Activated CD4-positive, alpha-beta memory T cell treated with anti-CD3 and anti-CD28 coated beads for 36 hours (primary cell): ENCODE data around the gene PTGDR2. TPM values are rescaled to one million over a fixed set of nuclear protein-coding genes. Genes with fewer than 3 reads are reported as not detected.

Source experiments
- CTCF ChIA-PET: fragments of 350-600 bp; sonication (Branson Sonifier 250); formaldehyde crosslinking; loops from one replicate; lab custom pipeline; 2021; ENCODE audit warnings: antibody characterized with exemption, inconsistent platforms; lab: Charles Lee
- POLR2A ChIA-PET: fragments of 350-600 bp; sonication (Branson Sonifier 250); formaldehyde crosslinking; loops from one replicate; lab custom pipeline; 2021; ENCODE audit warnings: antibody characterized with exemption; lab: Charles Lee
- DNase-seq: peaks from one replicate; pipeline ENCODE4 v3.0.0-alpha.2; 2020
- H3K27ac Mint-ChIP-seq: one replicate; pipeline ENCODE4 v1.8.0; 2021; ENCODE audit warnings: mixed read lengths
- H3K27me3 Mint-ChIP-seq: one replicate; pipeline ENCODE4 v1.8.0; 2021; ENCODE audit warnings: mixed read lengths
- H3K36me3 Mint-ChIP-seq: one replicate; pipeline ENCODE4 v1.8.0; 2021; ENCODE audit warnings: mixed read lengths
- H3K4me1 Mint-ChIP-seq: one replicate; pipeline ENCODE4 v1.8.0; 2021; ENCODE audit warnings: low read depth, mixed read lengths
- H3K4me3 Mint-ChIP-seq: one replicate; pipeline ENCODE4 v1.8.0; 2021; ENCODE audit warnings: mild to moderate bottlenecking, mixed read lengths
- H3K9me3 Mint-ChIP-seq: one replicate; pipeline ENCODE4 v1.8.0; 2021; ENCODE audit warnings: mixed read lengths
- intact Hi-C: fragments of 100-400 bp; cut with micrococcal nuclease; formaldehyde crosslinking; loops from one replicate; pipeline ENCODE4 v1.15.1; 2023
- total RNA-seq, 2 experiments: library from RNA; stranded (reverse); gene quantifications; one replicate each; pipeline ENCODE4 v1.2.3, GENCODE V29; 2021

The PTGDR2 gene
- total RNA-seq, 2 experiments from 2014 or later: 0.33 to 0.36 TPM

DNA sequence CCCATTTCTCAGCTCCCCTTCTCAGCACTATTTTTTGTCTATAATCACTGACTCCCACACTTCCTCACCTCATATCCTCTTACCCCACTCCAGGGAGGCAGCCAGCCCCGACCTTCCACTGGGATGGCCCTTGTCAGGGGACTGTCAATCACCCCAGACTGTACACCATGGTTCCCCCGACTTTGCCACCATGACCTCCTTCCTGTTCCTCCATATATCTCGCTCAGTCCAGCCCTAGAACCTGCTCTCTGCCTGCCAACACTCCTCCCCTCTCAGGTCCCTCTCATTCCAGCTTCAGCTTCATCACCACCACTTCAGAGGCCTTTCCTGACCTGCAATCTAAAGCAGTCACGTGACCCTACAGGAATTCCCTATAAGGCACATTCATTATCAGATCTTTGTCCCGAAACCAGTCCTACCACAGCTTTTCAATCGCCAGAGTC, 34.1 kb upstream of the PTGDR2 start:
- Mint-ChIP-seq H3K9me3 (no peaks in the 10 kb centered on the region), H3K4me1 (no peaks in the 10 kb centered on the region), H3K27me3 (no peaks in the 10 kb centered on the region), H3K27ac (no peak overlapping the region), H3K36me3 (peaks cover 43% of the 10 kb centered on the region), H3K4me3 (no peak overlapping the region)
- CTCF ChIA-PET: interaction anchor here (0.7 to 3.6 kb wide), 4 partner anchors 9 to 73 kb away, joined by 3 to 24 read pairs (median 10); no protein-coding TSS in a partner anchor
- intact Hi-C loops: no loop called here
- POLR2A ChIA-PET: interaction anchor here (1.3 kb wide), 1 partner anchor 12 kb away, joined by 4 read pairs; no protein-coding TSS in a partner anchor
- DNase-seq: no peak

DNA sequence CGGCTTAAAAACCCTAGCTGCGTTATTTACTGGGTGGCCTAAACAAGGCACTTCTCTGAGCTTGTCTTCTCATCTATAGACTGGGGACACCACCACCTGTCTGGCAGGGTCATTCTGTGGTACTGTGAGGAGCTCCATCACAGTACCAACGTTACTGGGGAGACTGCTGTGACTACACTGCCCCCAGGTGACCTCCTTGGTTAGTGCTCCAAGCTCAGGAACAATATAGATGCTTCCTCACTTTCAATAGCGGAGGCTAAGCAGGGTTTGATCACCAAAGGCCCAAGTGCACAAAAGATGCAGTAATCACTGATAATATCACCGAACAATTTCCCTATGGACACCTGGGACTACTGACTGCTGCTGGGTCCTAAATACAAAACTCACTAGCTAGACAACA, 31.8 kb upstream of the PTGDR2 start:
- ChIA-PET POLR2A (interaction anchor here (1.2 kb wide), 1 partner anchor 15 kb away, joined by 5 read pairs; no protein-coding TSS in a partner anchor), CTCF (interaction anchor here (0.9 to 2.9 kb wide), 16 partner anchors 9 to 112 kb away, joined by 3 to 100 read pairs (median 6); partner anchors contain the start of gene PRPF19)
- intact Hi-C loops: loop anchor here (1.0 kb wide), 1 partner anchor 56 kb away; no protein-coding TSS in a partner anchor
- no peak overlapping the region for H3K27ac Mint-ChIP-seq
- H3K4me3 Mint-ChIP-seq: no peak overlapping the region
- peak; percentile 47 for DNase-seq
- no peaks in the 10 kb centered on the region for H3K27me3 Mint-ChIP-seq
- H3K36me3 Mint-ChIP-seq: peaks cover 40% of the 10 kb centered on the region
- H3K9me3 Mint-ChIP-seq: no peaks in the 10 kb centered on the region
- no peaks in the 10 kb centered on the region for H3K4me1 Mint-ChIP-seq

DNA sequence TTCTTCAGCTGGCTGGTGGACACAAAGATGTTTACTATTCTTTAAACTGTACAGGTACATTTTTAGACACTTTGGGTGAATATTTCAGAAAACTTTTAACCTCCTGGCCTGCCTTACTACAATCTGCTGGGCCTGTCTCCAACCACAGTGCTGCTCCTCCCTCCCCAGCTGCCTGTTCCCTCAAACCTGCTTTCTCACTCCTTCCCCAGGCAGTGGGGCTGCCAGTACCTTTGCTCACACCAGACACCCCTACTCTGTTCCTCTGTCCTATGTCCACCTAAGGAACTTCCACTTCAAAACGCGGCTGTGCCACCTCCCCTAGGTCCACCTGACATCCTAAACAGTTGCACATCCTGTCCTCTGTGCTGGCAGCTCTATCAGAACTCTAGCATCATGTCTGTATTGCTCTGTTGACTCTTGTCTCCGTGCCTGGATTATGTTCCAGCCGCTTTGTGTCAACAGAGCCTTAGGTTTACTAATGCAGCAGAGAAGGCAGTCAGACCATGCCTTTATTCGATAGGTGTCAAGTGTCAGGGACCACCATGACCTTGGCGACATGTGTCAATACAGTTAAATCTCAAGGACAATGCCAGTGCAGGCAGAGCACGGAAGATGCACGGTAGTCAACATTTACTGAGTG, 25.0 kb upstream of the PTGDR2 start:
- no peak for DNase-seq
- H3K9me3 Mint-ChIP-seq: no peaks in the 10 kb centered on the region
- no peak overlapping the region for H3K27ac Mint-ChIP-seq
- H3K4me3 Mint-ChIP-seq: no peak overlapping the region
- H3K4me1 Mint-ChIP-seq: no peaks in the 10 kb centered on the region
- H3K36me3 Mint-ChIP-seq: peaks cover 40% of the 10 kb centered on the region
- POLR2A ChIA-PET: no interaction called here
- no peaks in the 10 kb centered on the region for H3K27me3 Mint-ChIP-seq
- intact Hi-C loops: no loop called here
- CTCF ChIA-PET: interaction anchor here (1.2 to 1.4 kb wide), 2 partner anchors 19 to 50 kb away, joined by 3 read pairs; no protein-coding TSS in a partner anchor

DNA sequence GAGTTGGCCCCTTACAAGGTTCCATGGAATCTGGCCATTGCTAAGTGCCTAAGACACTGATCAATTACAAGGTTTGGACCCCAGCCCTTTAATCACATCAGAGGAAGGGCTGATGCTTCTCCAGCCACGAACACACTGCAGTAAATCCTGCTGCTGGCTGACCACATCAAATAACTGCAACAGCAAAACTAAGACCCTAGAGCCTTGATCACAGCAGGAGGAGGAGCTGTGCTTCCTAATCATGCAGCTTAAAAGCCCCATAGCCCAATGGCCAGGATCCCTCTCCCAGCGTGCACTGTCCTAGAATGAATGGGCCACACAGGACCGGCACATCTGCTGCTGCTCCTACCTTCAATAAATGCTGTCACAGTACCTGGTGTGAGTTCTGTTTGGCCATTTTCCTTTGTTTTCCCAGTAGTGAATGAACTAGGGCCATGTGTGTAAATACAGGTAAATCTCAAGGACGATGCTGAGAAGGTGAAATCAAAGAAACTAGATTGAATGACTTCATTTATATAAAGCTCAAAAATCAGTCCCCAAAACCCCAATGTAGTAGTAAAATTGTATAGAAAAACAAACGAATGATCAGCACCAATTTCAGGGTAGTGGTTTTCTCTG, 24.3 kb upstream of the PTGDR2 start:
- CTCF ChIA-PET: interaction anchor here (1.2 to 1.4 kb wide), 2 partner anchors 19 to 49 kb away, joined by 3 read pairs; no protein-coding TSS in a partner anchor

DNA sequence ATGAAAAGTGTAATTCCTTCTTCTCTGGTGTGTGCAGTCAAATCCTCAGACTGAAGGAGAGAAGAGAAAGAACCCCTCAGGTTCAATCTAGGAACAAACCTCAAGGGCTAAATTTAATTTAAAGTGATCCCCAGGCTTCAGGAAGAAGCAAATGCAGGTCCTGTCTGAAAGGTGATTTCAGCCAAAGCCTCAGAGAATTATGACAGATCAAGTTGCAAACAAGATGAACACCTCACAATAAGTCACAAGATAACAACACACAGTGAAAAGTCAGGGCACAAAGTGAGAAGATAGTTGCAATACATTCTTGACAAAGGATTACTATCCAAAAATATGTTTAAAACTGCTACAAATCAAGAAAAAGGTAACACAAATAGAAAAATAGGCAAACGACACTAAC, 23.4 kb upstream of the PTGDR2 start:
- Mint-ChIP-seq H3K4me3 (no peak overlapping the region), H3K4me1 (no peaks in the 10 kb centered on the region), H3K9me3 (no peaks in the 10 kb centered on the region), H3K27me3 (no peaks in the 10 kb centered on the region), H3K27ac (no peak overlapping the region), H3K36me3 (peaks cover 32% of the 10 kb centered on the region)
- POLR2A ChIA-PET: no interaction called here
- CTCF ChIA-PET: no interaction called here
- DNase-seq: no peak
- intact Hi-C loops: no loop called here

More for the DNA sequence above, 24.3 kb upstream of the PTGDR2 start:
- Mint-ChIP-seq H3K36me3 (peaks cover 34% of the 10 kb centered on the region), H3K4me1 (no peaks in the 10 kb centered on the region), H3K27ac (no peak overlapping the region), H3K27me3 (no peaks in the 10 kb centered on the region), H3K9me3 (no peaks in the 10 kb centered on the region), H3K4me3 (no peak overlapping the region)
- intact Hi-C loops: no loop called here
- no peak for DNase-seq
- POLR2A ChIA-PET: no interaction called here

DNA sequence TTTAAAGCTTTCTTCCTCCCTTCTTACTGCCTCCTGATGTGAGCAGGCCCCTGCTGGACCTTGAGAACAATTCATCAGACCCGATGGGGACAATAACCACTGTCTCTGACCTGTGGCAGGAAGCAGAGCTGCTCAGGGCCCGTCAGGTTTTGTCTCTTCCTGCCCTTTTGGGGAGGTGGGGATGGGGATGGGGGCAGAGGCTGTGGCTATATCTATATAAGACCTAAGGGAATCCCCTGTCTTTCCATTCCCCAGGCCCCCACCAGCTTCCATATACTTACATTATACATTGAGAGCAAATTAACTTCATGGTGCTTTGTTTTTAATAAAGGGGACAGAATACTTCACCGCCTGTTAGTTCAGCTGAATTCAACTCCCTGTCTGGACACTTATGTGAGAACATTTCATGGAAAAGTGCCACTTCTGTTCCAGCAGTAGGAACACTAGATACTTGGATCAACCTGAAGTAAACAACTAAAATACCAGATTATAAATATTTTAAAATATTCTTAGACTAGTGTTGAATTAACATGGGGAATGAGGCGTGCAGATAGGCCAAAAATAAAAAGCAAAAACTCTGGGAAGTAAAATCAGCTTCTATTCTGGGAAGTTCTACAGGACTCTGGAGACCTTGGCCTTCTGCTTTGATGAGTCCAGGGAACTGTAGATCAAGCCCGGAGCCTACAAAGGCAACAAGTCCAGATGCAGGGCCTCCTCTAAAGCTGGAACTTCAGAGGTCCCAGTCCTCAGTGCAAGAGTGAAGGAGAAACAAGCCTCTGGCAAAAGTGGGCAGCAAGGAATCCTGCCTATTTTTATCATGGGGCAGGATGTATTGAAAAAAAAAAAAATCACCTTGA, 22.7 kb upstream of the PTGDR2 start:
- intact Hi-C loops: no loop called here
- H3K27me3 Mint-ChIP-seq: no peaks in the 10 kb centered on the region
- ChIA-PET CTCF (interaction anchor here (1.0 kb wide), 1 partner anchor 21 kb away, joined by 3 read pairs; no protein-coding TSS in a partner anchor), POLR2A (no interaction called here)
- no peak overlapping the region for H3K4me3 Mint-ChIP-seq
- H3K36me3 Mint-ChIP-seq: peaks cover 27% of the 10 kb centered on the region
- H3K27ac Mint-ChIP-seq: no peak overlapping the region
- DNase-seq: no peak
- no peaks in the 10 kb centered on the region for H3K9me3 Mint-ChIP-seq
- no peaks in the 10 kb centered on the region for H3K4me1 Mint-ChIP-seq

DNA sequence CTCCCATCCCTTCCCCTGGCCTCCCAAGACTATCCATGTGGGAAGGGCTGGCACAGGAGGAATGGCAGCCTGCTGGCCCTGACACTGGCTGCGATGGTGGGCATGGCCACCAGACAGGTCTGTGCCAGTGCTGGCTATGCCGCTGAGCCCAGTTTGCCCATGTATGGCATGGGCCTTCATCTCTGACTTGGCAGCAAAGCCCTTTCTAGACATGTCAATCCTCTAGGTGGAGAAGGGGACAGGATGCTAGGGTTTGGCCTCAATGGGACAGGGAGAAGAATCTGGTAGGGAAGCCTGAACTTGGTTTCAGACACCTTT, 20.4 kb upstream of the PTGDR2 start:
- ChIA-PET POLR2A (no interaction called here), CTCF (interaction anchor here (2.1 to 4.4 kb wide), 2 partner anchors 23 to 45 kb away, joined by 8 to 15 read pairs; no protein-coding TSS in a partner anchor)
- peaks cover 5% of the 10 kb centered on the region for H3K4me1 Mint-ChIP-seq
- DNase-seq: no peak
- H3K36me3 Mint-ChIP-seq: peaks cover 23% of the 10 kb centered on the region
- H3K27me3 Mint-ChIP-seq: no peaks in the 10 kb centered on the region
- H3K9me3 Mint-ChIP-seq: no peaks in the 10 kb centered on the region
- intact Hi-C loops: no loop called here
- H3K4me3 Mint-ChIP-seq: no peak overlapping the region
- H3K27ac Mint-ChIP-seq: no peak overlapping the region

DNA sequence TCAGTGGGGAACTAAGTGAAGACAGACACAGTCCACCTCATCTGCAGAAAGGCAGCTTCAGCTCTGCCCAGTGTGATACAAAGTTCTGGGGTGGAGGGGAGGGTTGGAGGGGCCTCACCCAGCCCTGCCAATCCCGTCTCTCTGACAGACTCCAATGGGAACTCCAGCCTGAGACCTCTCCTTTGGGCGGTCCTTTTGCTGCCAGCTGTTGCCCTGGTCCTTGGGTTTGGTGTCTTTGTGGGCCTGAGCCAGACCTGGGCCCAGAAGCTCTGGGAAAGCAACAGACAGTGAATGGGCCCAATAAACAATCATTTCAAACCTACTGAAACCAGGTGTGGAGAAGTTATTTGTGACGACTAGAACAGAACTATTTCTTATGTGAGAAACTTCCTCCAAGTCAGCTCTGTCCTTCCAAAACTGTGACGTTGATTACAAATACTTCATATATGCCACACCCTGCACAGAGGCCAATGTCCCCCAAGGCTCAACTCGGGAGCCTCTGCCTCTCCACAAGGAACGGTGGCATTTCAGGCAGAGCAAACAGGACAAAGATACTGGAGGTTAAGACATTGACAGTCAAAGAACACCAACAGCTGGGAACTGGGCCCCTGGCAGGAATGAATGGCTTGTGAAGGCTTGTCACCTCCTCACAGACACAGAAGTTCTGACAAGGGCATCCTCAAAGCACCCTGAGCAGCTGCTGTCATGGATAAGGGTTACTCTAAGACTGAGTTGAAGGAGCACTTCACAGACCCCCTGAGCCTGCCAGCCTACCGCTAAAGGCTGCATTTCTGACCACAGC, 19.8 kb upstream of the PTGDR2 start:
- H3K36me3 Mint-ChIP-seq: peaks cover 17% of the 10 kb centered on the region
- H3K27me3 Mint-ChIP-seq: no peaks in the 10 kb centered on the region
- peaks cover 5% of the 10 kb centered on the region for H3K4me1 Mint-ChIP-seq
- intact Hi-C loops: no loop called here
- no peak for DNase-seq
- ChIA-PET CTCF (interaction anchor here (0.8 to 4.4 kb wide), 4 partner anchors 24 to 116 kb away, joined by 3 to 15 read pairs (median 6); no protein-coding TSS in a partner anchor), POLR2A (no interaction called here)
- H3K9me3 Mint-ChIP-seq: no peaks in the 10 kb centered on the region
- H3K4me3 Mint-ChIP-seq: no peak overlapping the region
- H3K27ac Mint-ChIP-seq: no peak overlapping the region

DNA sequence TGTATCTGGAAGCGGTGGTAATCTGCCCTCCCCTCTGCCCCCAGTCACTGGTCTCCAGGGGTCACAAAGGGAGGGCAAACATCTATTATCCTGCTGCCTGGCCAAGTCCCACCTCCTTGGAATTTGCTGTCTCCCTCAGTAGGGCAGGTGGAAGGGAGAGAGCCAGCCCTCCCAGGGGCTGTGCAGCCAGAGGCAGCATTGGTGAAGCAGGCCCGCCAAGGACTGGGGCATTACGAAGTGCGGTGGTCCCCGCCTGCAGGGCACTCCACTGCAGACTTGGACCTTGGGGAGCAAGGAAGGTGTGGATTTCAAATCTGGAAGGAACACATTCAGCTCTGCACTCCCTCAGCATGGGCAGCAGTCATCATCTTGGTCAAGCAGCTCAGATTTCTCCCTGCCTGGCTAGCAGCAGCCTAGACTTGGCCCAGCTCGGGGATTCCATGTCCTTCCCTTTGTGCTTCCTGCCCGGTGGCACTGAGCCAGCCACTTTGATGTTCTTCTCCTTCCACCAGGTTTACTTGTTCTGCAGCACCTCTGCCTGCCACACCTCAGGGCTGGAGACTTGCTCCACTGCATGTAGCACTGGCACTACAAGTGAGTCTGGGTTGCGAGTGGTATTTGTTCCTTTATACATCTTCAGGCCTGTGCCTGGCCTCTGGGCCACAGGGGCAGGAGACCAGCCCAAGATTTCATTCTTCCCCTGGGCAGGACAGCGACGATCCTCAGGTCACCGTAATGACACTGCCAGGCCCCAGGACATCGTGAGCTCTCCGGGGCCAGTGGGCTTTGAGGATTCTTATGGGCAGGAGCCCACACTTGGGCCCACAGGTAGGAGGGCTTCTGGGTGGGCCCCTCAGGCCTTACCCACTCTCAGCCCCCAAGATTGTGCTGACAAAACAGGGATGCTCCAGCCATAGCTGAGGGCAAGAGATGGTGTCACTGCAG, 18.9 kb upstream of the PTGDR2 start:
- intact Hi-C loops: no loop called here
- CTCF ChIA-PET: interaction anchor here (0.8 to 4.4 kb wide), 3 partner anchors 44 to 117 kb away, joined by 3 to 15 read pairs (median 4); no protein-coding TSS in a partner anchor
- DNase-seq: no peak

DNA sequence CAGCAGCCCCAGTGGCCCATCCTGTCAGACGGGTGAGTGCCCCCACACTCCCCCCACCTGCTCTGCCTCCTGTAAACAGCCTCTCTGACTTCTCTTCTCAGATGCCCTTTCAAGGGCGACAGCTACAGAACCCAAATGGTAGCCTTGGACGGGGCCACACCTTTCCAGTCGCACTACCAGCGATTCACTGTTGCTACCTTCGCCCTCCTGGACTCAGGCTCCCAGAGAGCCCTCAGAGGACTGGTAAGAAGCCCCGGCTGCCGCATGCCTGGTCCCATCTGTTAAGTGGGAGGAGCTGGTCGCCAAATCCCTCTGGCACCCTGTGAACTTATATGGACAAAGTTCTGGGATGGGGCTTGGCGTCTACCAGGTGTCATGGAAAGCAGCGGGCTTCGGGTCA, 17.8 kb upstream of the PTGDR2 start:
- Mint-ChIP-seq H3K27me3 (no peaks in the 10 kb centered on the region), H3K36me3 (peaks cover 8% of the 10 kb centered on the region), H3K27ac (no peak overlapping the region), H3K4me1 (peaks cover 5% of the 10 kb centered on the region), H3K4me3 (no peak overlapping the region), H3K9me3 (no peaks in the 10 kb centered on the region)
- intact Hi-C loops: no loop called here
- no peak for DNase-seq
- CTCF ChIA-PET: interaction anchor here (4.4 kb wide), 1 partner anchor 43 kb away, joined by 15 read pairs; no protein-coding TSS in a partner anchor
- POLR2A ChIA-PET: no interaction called here

More for the DNA sequence above, 18.9 kb upstream of the PTGDR2 start:
- Mint-ChIP-seq H3K4me1 (peaks cover 5% of the 10 kb centered on the region), H3K9me3 (no peaks in the 10 kb centered on the region), H3K27me3 (no peaks in the 10 kb centered on the region), H3K4me3 (no peak overlapping the region), H3K27ac (no peak overlapping the region), H3K36me3 (peaks cover 13% of the 10 kb centered on the region)
- POLR2A ChIA-PET: no interaction called here
